ENCODE data around the gene TSPAN3. TPM values are rescaled to one million over a fixed set of nuclear protein-coding genes. Genes with fewer than 3 reads are reported as not detected.

TSPAN3 gene
- total RNA-seq, 1 donor from 2014 or later: 288 TPM

DNA sequence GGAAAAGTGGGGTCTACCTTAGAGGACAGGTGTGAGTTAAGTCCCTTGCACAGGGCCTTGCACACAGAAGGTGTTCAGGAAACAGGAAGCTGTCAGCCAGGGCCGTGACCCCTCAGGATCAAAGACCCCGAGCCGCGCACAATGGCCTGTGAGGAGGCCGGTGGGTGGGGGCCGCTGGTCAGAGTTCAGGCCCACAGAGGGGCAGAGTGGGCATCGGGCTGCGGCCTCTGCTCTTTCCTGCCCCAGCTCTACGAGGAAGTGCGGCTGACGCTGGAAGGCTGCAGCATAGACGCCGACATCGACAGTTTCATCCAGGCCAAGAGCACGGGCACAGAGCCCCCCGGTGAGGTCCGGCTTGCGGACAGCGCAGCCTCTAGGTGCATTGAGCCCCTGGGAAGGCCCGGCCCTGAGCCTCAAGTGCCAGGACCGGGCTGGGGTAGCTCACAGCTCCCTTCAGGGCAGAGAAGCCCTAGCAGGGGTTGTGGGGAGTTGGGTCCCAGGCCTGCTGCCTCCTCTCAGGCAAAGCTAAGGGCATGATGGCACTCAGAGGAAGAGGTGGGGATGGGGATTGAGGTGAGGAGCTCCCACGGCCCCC, 38.8 kb downstream of the TSPAN3 start:
- no peaks in the 10 kb centered on the region for H3K36me3 Mint-ChIP-seq
- no peak overlapping the region for H3K4me3 Mint-ChIP-seq
- TF ChIP-seq, protein P1, sequence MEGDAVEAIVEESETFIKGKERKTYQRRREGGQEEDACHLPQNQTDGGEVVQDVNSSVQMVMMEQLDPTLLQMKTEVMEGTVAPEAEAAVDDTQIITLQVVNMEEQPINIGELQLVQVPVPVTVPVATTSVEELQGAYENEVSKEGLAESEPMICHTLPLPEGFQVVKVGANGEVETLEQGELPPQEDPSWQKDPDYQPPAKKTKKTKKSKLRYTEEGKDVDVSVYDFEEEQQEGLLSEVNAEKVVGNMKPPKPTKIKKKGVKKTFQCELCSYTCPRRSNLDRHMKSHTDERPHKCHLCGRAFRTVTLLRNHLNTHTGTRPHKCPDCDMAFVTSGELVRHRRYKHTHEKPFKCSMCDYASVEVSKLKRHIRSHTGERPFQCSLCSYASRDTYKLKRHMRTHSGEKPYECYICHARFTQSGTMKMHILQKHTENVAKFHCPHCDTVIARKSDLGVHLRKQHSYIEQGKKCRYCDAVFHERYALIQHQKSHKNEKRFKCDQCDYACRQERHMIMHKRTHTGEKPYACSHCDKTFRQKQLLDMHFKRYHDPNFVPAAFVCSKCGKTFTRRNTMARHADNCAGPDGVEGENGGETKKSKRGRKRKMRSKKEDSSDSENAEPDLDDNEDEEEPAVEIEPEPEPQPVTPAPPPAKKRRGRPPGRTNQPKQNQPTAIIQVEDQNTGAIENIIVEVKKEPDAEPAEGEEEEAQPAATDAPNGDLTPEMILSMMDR (conservative IDR thresholded peaks at IDR 0.05): no peak
- DNase-seq (ENCODE audit: extremely low spot score, unreplicated experiment): peak; percentile 65
- no peaks in the 10 kb centered on the region for H3K27me3 Mint-ChIP-seq
- H3K27ac Mint-ChIP-seq: no peak overlapping the region
- H3K4me1 Mint-ChIP-seq (ENCODE audit: unreplicated experiment): no peaks in the 10 kb centered on the region
- H3K9me3 Mint-ChIP-seq: no peaks in the 10 kb centered on the region

DNA sequence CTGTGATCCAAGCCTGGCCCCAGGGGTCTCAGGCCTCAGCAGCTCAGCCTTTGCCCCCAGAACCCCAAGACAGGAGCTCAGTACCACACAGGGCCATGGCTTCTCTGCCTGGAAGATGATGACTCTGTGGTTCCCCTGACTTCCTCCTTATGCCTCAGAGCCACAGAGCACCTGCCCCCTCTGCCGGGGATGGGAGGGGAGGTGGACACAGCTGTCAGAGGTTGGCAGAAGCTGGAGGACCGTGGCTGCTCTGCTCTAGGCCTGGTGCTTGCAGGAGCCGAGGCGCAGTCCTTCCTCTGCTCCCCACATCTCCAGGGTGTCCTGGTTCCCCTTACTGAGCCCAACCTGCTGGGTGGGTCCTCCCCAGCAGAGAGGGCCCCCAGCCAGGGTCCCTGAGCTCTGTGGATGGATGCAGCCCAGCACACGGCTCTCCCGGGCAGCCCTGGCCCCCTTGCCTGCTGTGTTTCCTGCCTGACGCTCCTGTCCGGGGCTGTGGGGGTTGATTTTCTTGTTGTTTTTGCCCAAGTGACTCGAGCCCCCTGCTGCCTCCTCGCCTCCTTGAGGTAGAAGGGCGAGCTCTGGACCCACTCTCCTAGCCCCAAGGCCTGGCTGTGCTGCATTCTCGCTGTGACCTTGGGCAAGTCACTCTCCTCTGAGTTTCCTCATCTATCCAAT, 39.4 kb downstream of the TSPAN3 start:
- no peak overlapping the region for H3K4me3 Mint-ChIP-seq
- no peaks in the 10 kb centered on the region for H3K36me3 Mint-ChIP-seq
- H3K27ac Mint-ChIP-seq: no peak overlapping the region
- no peaks in the 10 kb centered on the region for H3K9me3 Mint-ChIP-seq
- DNase-seq (ENCODE audit: extremely low spot score, unreplicated experiment): peak; percentile 64
- H3K27me3 Mint-ChIP-seq: no peaks in the 10 kb centered on the region
- TF ChIP-seq, protein P1 (conservative IDR thresholded peaks at IDR 0.05): no peak
- H3K4me1 Mint-ChIP-seq (ENCODE audit: unreplicated experiment): no peaks in the 10 kb centered on the region

DNA sequence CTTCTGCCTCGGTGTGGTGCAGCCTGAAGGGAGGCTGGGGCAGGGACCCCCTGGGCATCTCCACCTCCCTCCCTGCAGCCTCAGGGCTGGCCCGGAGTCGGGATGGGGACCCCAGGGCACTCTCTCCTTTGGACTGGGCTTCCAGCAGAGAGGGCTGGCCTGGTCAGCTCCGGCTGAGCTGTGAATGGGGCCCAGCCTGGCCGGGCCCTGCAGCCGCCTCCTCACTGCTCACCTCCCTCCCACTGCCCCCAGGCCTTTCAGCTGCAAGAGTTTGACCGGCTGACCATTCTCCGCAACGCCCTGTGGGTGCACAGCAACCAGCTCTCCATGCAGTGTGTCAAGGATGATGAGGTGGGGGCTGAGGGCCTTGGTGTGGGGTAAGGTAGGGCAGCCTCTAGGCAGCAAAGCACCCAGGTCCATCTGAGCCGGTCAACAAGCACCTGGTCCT, 40.0 kb downstream of the TSPAN3 start:
- TF ChIP-seq, protein P1 (conservative IDR thresholded peaks at IDR 0.05): no peak
- Mint-ChIP-seq H3K27ac (no peak overlapping the region), H3K4me3 (no peak overlapping the region), H3K4me1 (ENCODE audit: unreplicated experiment) (no peaks in the 10 kb centered on the region), H3K9me3 (no peaks in the 10 kb centered on the region), H3K36me3 (no peaks in the 10 kb centered on the region), H3K27me3 (peaks cover 3% of the 10 kb centered on the region)
- peak; percentile 68 for DNase-seq (ENCODE audit: extremely low spot score, unreplicated experiment)

DNA sequence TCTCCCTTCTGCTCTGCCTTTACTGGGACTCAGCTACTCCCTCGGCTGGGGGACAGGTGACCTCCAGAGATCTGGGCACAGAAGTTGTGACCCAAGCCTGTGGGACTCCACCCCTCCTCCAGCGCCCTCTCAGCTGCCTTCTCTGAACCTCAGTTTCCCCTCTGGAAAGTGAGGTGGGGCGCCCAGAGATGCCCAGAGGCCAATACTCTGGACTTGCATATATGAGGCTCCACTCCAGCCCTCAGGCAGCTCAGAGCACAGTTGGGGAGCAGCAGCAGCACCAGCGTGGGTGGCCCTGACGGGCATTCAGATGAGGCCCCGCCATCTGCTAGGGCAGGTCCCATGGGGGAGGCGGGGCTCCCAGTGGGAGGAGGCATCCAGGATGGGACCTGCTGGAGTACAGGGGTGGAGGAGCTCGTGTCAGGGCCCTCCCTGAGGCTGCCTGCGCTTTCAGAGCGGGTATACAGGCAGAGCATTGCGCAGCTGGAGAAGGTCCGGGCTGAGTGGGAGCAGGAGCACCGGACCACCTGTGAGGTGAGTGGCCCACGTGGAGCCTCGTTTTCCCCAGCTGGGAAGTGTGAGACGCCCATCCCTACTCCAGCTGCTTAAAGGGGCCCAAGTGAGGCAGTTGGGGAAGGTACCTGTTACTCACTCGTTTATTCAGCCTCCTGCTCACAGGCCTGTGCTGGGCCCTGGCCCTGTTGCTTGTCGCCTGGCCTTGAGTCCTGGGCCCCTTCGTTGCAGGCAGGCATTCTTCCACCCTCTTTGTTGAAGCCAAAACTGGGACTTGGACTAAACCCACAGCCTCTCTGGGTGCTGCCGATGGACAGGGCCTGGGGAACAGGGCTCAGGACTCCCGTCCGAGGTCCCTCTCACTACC, 40.6 kb downstream of the TSPAN3 start:
- peaks cover 5% of the 10 kb centered on the region for H3K27me3 Mint-ChIP-seq
- TF ChIP-seq, protein P1 (conservative IDR thresholded peaks at IDR 0.05): no peak
- peak; percentile 66 for DNase-seq (ENCODE audit: extremely low spot score, unreplicated experiment)
- H3K36me3 Mint-ChIP-seq: no peaks in the 10 kb centered on the region
- H3K27ac Mint-ChIP-seq: no peak overlapping the region
- no peaks in the 10 kb centered on the region for H3K4me1 Mint-ChIP-seq (ENCODE audit: unreplicated experiment)
- H3K9me3 Mint-ChIP-seq: no peaks in the 10 kb centered on the region
- H3K4me3 Mint-ChIP-seq: no peak overlapping the region

- no peak overlapping the region for H3K4me3 Mint-ChIP-seq
- no peak overlapping the region for H3K27ac Mint-ChIP-seq
- TF ChIP-seq, protein P1 (conservative IDR thresholded peaks at IDR 0.05): no peak
- no peaks in the 10 kb centered on the region for H3K9me3 Mint-ChIP-seq
- H3K36me3 Mint-ChIP-seq: no peaks in the 10 kb centered on the region
- H3K27me3 Mint-ChIP-seq: peaks cover 5% of the 10 kb centered on the region
- DNase-seq (ENCODE audit: extremely low spot score, unreplicated experiment): peak; percentile 54
- H3K4me1 Mint-ChIP-seq (ENCODE audit: unreplicated experiment): no peaks in the 10 kb centered on the region
Observed at GRCh38 chr15:77029166-77030047, 41.5 kb downstream of the TSPAN3 start.
